HepG2 (cell line): Measurements from ENCODE around the gene FAM20C. TPM values are rescaled to one million over a fixed set of nuclear protein-coding genes. Genes with fewer than 3 reads are reported as not detected.

Source experiments
- ATAC-seq: fragments of 200-7000 bp; cut with Tn5 transposase; 3 replicates; pipeline ENCODE4 v1.9.1; 2020; ENCODE audit warnings: mild to moderate bottlenecking, moderate library complexity
- BruUV-seq: library from RNA; stranded (reverse); fragments of 400-500 nt; replicated peaks from 2 replicates; lab custom pipeline; 2021; lab: Mats Ljungman, UMichigan
- CTCF ChIA-PET: fragments of 300-600 bp; formaldehyde crosslinking; extraction: SDS; loops from one replicate; lab custom pipeline; 2021; ENCODE audit warnings: low total read pairs, inconsistent platforms, low intra/inter-chr PET ratio; lab: Yijun Ruan, JAX
- POLR2A ChIA-PET: fragments of 350-600 bp; sonication (Branson Sonifier 250); formaldehyde crosslinking; loops from one replicate; lab custom pipeline; 2020; ENCODE audit warnings: antibody characterized with exemption, inconsistent platforms; lab: Yijun Ruan, JAX
- DNase-seq: peaks from one replicate; pipeline ENCODE4 v3.0.0-alpha.2; 2015; ENCODE audit warnings: low spot score
- FAIRE-seq: peaks from 3 replicates; lab custom pipeline; 2011; peaks lifted over from hg19 to GRCh38; lab: Jason Lieb, UNC
- H2AFZ ChIP-seq: one replicate; pipeline ENCODE4 v1.6.1; 2011; ENCODE audit warnings: low read length, inconsistent platforms
- H3K27ac ChIP-seq: fragments of 300-600 bp; 3 replicates; pipeline ENCODE4 v1.8.0; 2011; ENCODE audit warnings: mixed run types, mild to moderate bottlenecking, mixed read lengths, low read length, inconsistent platforms; ENCODE audit not compliant: insufficient read depth; ENCODE audit errors: extremely low read length
- H3K27me3 ChIP-seq, 2 experiments: fragments of 200-600 bp in 1 of 2; 2 replicates in 1 of 2; 3 replicates in 1 of 2; pipeline versions ENCODE4 v1.6.0 to v1.8.0; 2011; ENCODE audit warnings: low read length in 2 of 2, mild to moderate bottlenecking in 2 of 2, moderate library complexity in 2 of 2, inconsistent platforms in 1 of 2; ENCODE audit not compliant: insufficient read depth in 2 of 2, control insufficient read depth in 1 of 2
- H3K36me3 ChIP-seq, 2 experiments: fragments of 200-600 bp in 1 of 2; replicated peaks in 1 of 2; 2 replicates in 1 of 2; 3 replicates in 1 of 2; pipeline versions ENCODE4 v1.5.1 to v1.8.0; 2011; ENCODE audit warnings: low read length in 2 of 2, inconsistent platforms in 1 of 2; ENCODE audit not compliant: insufficient read depth in 2 of 2, control insufficient read depth in 1 of 2
- H3K4me1 ChIP-seq: 2 replicates; pipeline ENCODE4 v1.5.1; 2012; ENCODE audit warnings: low read length, inconsistent platforms; ENCODE audit not compliant: insufficient read depth
- H3K4me2 ChIP-seq: 2 replicates; pipeline ENCODE4 v1.6.0; 2011; ENCODE audit warnings: low read depth, low read length, inconsistent platforms
- H3K4me3 ChIP-seq, 3 experiments: fragments of 200-600 bp in 1 of 3; sonication (generic), shearing (Covaris generic) in 1 of 3; replicated peaks in 1 of 3; 2 replicates each; pipeline ENCODE4 v1.5.1; 2011 to 2016; ENCODE audit warnings: low read length in 3 of 3, inconsistent platforms in 2 of 3, low read depth in 2 of 3, mild to moderate bottlenecking in 2 of 3, control low read depth in 1 of 3, mixed read lengths in 1 of 3; ENCODE audit not compliant: insufficient read depth in 1 of 3
- H3K79me2 ChIP-seq: one replicate; pipeline ENCODE4 v1.6.1; 2011; ENCODE audit warnings: low read length, inconsistent platforms; ENCODE audit not compliant: insufficient read depth
- H3K9ac ChIP-seq: 2 replicates; pipeline ENCODE4 v1.6.0; 2011; ENCODE audit warnings: mild to moderate bottlenecking, low read depth, low read length, inconsistent platforms; ENCODE audit not compliant: insufficient read depth
- H3K9me3 ChIP-seq: 2 replicates; pipeline ENCODE4 v1.5.1; 2012; ENCODE audit warnings: mild to moderate bottlenecking, low read length
- H4K20me1 ChIP-seq: 2 replicates; pipeline ENCODE4 v1.6.0; 2011; ENCODE audit warnings: inconsistent platforms, mild to moderate bottlenecking, low read length, moderate library complexity; ENCODE audit not compliant: insufficient read depth
- DNMT3B ChIP-seq: conservative IDR thresholded peaks from 2 replicates; pipeline ENCODE4 v1.6.1; 2016; ENCODE audit warnings: missing biosample characterization, control low read depth
- GATAD2A ChIP-seq: IDR thresholded peaks from 2 replicates; pipeline ENCODE4 v1.6.1; 2016
- SMARCE1 ChIP-seq: fragments of 450-650 bp; IDR thresholded peaks from 2 replicates; pipeline ENCODE4 v1.6.1; 2017; ENCODE audit warnings: borderline replicate concordance
- ZNF878 ChIP-seq: sonication (generic); formaldehyde crosslinking; IDR thresholded peaks from 2 replicates; pipeline ENCODE4 v1.8.1; 2023; ENCODE audit warnings: mild to moderate bottlenecking, missing genetic modification reagents, moderate library complexity
- WGBS: methylation state at CpG from one replicate; pipeline ENCODE4 v1.1.6; 2017; ENCODE audit warnings: low lambda C conversion rate; 5-methylcytosine and 5-hydroxymethylcytosine counted together
- in situ Hi-C: cut with HindIII; loops from 2 replicates; pipeline ENCODE4 v1.10.0; 2017; ENCODE audit warnings: low pct_unique_long_range_greater_than_20kb; ENCODE audit not compliant: extremely low pct_ligation_motif_present
- intact Hi-C: fragments of 100-400 bp; cut with micrococcal nuclease; formaldehyde crosslinking; loops from one replicate; pipeline ENCODE4 v1.10.0; 2022; ENCODE audit not compliant: unreplicated experiment
- polyA plus RNA-seq, 8 experiments: library from polyadenylated mRNA; depleted of rRNA in 3 of 8; stranded (reverse) in 7 of 8; unstranded in 1 of 8; fragments of >200 nt; fragmentation: Illumina TruSeq in 4 of 8; extraction: Trizol in 4 of 8; gene quantifications; 2 replicates each; pipeline versions ENCODE4 v1.2.1 to v1.2.3, GENCODE V29; 2011 to 2016; ENCODE audit warnings: low read depth in 4 of 8, missing spikeins in 1 of 8, mixed read lengths in 1 of 8; ENCODE audit not compliant: insufficient read depth in 1 of 8
- total RNA-seq, 5 experiments: library from RNA; depleted of rRNA; stranded (reverse); fragments of >200 nt; fragmentation: Illumina TruSeq; extraction: Trizol; gene quantifications; 2 replicates each; pipeline ENCODE4 v1.2.3, GENCODE V29; 2016; ENCODE audit warnings: low read depth in 1 of 5
- TF ChIP-seq, protein P1 (sequence below), 2 experiments: sonication (generic) in 1 of 2; formaldehyde crosslinking in 1 of 2; IDR thresholded peaks; 2 replicates each; pipeline versions ENCODE4 v1.5.1 to v1.6.1; 2011 to 2020; ENCODE audit warnings: borderline replicate concordance in 1 of 2, low read depth in 1 of 2, low read length in 1 of 2, mild to moderate bottlenecking in 1 of 2, missing genetic modification reagents in 1 of 2, moderate library complexity in 1 of 2

FAM20C gene
- total and polyA plus RNA-seq, 2 of the 13 experiments (the other 11 are each of a cell fraction or from before 2014, with no cell fraction given) = 11.9 to 19.9 TPM

DNA sequence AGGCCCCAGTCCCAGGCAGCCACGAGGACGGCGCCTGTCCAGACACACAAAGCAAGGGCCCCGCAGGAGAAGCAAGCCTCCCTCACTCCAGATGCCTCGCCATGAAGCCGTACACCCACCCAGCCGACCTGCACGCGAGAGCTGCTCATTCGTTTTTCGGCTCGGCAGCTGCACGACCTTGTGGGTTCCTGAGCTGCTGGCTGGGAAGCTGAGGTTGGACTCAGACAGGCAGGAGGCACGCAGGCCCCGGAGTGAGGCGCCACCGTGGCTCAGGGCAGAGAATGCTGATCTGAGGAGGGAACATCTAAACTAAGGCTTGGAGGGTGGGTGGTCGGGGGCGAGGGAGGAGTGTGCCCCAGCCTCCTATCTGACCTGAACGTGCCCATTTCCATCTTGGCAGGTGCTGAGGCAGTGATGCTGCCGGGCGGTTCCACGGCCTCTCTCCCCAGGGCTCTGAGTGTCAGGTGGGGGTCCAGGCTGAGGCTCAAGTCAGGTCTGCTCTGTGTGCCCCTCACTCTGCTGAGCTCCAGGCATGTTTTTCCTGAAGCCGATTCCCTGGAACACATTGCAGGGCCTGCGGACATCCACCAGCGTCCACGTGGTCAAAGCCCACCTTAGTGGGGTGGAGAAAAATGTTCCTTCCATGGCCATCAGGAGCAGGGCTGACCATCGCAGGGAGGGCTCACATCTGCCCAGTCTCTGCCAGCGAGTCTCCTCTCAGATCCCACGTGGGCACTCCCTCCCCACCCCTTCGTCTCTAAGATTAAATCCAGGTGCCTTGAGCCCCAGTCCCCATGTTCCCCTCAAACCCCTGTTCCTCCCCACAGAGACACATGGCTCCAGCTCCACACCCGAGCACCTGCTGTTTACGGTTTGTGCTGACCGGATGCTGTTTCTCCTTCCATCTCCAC lies 28.1 kb upstream of the FAM20C start (continued):
- no peak for TF ChIP-seq ZNF878
- no peak for TF ChIP-seq SMARCE1
- no peak for TF ChIP-seq GATAD2A

DNA sequence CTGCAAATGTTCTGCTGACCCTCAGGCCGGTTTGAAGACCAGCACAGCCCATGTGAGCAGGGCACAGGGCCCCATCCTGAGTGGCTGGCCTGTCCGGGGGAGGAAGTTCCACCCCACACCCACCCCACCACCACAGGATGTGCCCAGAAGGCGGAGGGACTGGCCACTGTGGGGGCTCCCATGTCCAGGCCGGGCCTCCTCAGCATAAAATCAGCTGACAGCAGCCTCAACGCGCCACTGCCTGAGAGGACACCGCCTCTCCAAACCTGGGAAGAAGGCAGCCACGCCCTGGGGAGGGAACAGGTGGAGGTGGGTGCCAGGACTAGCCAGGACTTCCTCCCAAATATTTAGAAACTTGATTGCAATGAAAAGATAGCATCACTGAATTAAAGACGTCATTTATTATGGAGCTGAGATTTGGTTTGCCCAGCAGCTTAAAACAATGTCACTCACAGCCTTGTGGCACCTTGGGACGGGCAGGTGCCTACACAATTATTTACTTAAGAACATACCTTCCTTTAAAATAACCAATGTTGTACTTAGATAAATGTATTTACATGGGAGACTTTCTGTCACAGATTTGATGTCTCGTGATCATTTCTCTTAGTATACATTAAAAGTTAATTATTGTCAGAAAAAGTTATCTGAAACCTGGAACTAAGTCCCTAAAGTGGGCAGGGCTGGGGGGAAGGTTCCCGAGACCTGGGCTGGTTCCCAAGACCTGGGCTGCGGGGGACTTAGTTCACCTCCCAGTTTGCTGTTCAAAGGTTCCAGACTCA lies 27.3 kb upstream of the FAM20C start:
- FAIRE-seq (no peak), ATAC-seq (no peak), DNase-seq (no peak)
- Histone ChIP-seq H3K9me3 (no peaks in the 10 kb centered on the region), H3K4me3 (no peak overlapping the region), H3K27me3 (peaks cover 12 to 85% of the 10 kb centered on the region in 2 experiments; a peak in 4 of 5 replicates), H4K20me1 (no peaks in the 10 kb centered on the region), H3K79me2 (no peaks in the 10 kb centered on the region), H3K4me2 (no peak overlapping the region), H3K36me3 (no peaks in the 10 kb centered on the region), H3K9ac (no peak overlapping the region), H3K27ac (no peak overlapping the region), H3K4me1 (peaks cover 8% of the 10 kb centered on the region), H2AFZ (no peak overlapping the region)
- TF ChIP-seq, protein P1, sequence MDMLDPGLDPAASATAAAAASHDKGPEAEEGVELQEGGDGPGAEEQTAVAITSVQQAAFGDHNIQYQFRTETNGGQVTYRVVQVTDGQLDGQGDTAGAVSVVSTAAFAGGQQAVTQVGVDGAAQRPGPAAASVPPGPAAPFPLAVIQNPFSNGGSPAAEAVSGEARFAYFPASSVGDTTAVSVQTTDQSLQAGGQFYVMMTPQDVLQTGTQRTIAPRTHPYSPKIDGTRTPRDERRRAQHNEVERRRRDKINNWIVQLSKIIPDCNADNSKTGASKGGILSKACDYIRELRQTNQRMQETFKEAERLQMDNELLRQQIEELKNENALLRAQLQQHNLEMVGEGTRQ (IDR thresholded peaks at IDR 0.05; ENCODE audit: low read depth, low read length) = no peak
- TF ChIP-seq, protein P1 (CRISPR knock-in tag; IDR thresholded peaks at IDR 0.05; ENCODE audit: borderline replicate concordance) = no peak
- no peak for TF ChIP-seq DNMT3B (CRISPR knock-in tag)
- WGBS = 5% methylated on average over 6 of the region's 13 CpGs
- in situ Hi-C loops (no loop called here), intact Hi-C loops (no loop called here)
- ChIA-PET POLR2A (no interaction called here), CTCF (no interaction called here)
- BruUV-seq = no TSS peak
